Thoracic aorta (tissue), 2 donors: ENCODE data around the gene STX8. TPM values are rescaled to one million over a fixed set of nuclear protein-coding genes. Genes with fewer than 3 reads are reported as not detected.

Experiments
- ATAC-seq: fragments of 150-250 bp; one replicate; pipeline ENCODE4 v1.8.0; 2017; ENCODE audit warnings: low read depth; ENCODE audit not compliant: insufficient number of reproducible peaks, low FRiP score
- DNase-seq: peaks from one replicate; pipeline ENCODE4 v3.0.0-alpha.2; 2020; ENCODE audit warnings: low spot score
- H3K27ac ChIP-seq, 2 donors: fragments of 200-600 bp; sonication (generic); 1 replicate in 1 of 2; 2 replicates in 1 of 2; pipeline ENCODE4 v1.5.1; 2016; ENCODE audit warnings: mild to moderate bottlenecking in 2 of 2, moderate library complexity in 2 of 2
- H3K27me3 ChIP-seq: fragments of 200-600 bp; sonication (generic); replicated peaks from 2 replicates; pipeline ENCODE4 v1.6.0; 2016; ENCODE audit warnings: mild to moderate bottlenecking; ENCODE audit not compliant: insufficient read depth
- H3K36me3 ChIP-seq: fragments of 200-600 bp; sonication (generic); one replicate; pipeline ENCODE4 v1.5.1; 2016
- H3K4me1 ChIP-seq, 2 donors: fragments of 200-600 bp; sonication (generic); 1 replicate in 1 of 2; 2 replicates in 1 of 2; pipeline versions ENCODE4 v1.5.1 to v1.6.0; 2016; ENCODE audit warnings: low read depth in 2 of 2, mild to moderate bottlenecking in 1 of 2; ENCODE audit not compliant: control insufficient read depth in 1 of 2
- H3K4me3 ChIP-seq: fragments of 200-600 bp; sonication (generic); 2 replicates; pipeline ENCODE4 v1.5.1; 2016; ENCODE audit warnings: mild to moderate bottlenecking
- H3K9me3 ChIP-seq: fragments of 200-600 bp; sonication (generic); 2 replicates; pipeline ENCODE4 v1.5.1; 2016
- total RNA-seq, 2 donors: library from RNA; depleted of rRNA; stranded (reverse); fragments of >200 nt; gene quantifications; one replicate each; pipeline versions ENCODE4 v1.1.0 to v1.2.3, GENCODE V29; 2016
- TF ChIP-seq, protein P1 (sequence below): fragments of 200-600 bp; sonication (generic); IDR thresholded peaks from one replicate; pipeline ENCODE4 v1.5.1; 2019; ENCODE audit warnings: antibody characterized with exemption

Gene STX8
- total RNA-seq, 2 donors from 2014 or later: 93.9 to 99.8 TPM

DNA sequence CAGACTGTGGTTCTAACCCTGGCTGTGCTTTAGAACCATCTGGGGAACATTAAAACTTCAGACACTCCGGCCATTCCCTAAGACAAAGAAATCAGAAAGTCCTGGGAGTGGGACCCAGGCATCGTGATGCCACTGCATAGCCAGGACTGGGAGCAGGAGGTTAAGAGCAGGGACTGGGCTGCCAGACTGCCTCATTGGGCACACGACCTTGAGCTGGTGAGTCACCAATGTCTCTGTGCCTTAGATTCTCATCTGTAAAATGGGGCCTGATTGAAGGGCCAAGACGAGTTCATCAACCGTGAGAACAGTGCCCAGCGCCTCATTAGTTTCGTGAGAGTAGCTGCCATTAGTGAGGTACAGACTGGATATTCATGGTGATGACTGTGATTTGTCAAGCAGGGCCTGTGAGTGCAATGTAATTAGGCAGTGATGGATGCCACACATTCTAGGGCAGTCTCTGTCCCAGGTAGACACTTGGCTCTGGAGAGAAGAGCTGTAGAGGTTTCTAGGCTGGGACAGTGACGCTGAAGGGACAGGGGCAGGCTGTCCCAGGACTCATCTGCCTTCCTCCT, 357.5 kb downstream of the STX8 start:
- no peak overlapping the region for H3K4me3 ChIP-seq
- peaks cover 8 to 29% of the 10 kb centered on the region in 2 donors for H3K4me1 ChIP-seq
- peak overlapping the region; percentile 31 to 64 for H3K27ac ChIP-seq
- no peak for DNase-seq
- TF ChIP-seq, protein P1, sequence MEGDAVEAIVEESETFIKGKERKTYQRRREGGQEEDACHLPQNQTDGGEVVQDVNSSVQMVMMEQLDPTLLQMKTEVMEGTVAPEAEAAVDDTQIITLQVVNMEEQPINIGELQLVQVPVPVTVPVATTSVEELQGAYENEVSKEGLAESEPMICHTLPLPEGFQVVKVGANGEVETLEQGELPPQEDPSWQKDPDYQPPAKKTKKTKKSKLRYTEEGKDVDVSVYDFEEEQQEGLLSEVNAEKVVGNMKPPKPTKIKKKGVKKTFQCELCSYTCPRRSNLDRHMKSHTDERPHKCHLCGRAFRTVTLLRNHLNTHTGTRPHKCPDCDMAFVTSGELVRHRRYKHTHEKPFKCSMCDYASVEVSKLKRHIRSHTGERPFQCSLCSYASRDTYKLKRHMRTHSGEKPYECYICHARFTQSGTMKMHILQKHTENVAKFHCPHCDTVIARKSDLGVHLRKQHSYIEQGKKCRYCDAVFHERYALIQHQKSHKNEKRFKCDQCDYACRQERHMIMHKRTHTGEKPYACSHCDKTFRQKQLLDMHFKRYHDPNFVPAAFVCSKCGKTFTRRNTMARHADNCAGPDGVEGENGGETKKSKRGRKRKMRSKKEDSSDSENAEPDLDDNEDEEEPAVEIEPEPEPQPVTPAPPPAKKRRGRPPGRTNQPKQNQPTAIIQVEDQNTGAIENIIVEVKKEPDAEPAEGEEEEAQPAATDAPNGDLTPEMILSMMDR: no peak
- peaks cover 10% of the 10 kb centered on the region for H3K9me3 ChIP-seq
- peaks cover 11% of the 10 kb centered on the region for H3K36me3 ChIP-seq
- no peak for ATAC-seq
- no peaks in the 10 kb centered on the region for H3K27me3 ChIP-seq

DNA sequence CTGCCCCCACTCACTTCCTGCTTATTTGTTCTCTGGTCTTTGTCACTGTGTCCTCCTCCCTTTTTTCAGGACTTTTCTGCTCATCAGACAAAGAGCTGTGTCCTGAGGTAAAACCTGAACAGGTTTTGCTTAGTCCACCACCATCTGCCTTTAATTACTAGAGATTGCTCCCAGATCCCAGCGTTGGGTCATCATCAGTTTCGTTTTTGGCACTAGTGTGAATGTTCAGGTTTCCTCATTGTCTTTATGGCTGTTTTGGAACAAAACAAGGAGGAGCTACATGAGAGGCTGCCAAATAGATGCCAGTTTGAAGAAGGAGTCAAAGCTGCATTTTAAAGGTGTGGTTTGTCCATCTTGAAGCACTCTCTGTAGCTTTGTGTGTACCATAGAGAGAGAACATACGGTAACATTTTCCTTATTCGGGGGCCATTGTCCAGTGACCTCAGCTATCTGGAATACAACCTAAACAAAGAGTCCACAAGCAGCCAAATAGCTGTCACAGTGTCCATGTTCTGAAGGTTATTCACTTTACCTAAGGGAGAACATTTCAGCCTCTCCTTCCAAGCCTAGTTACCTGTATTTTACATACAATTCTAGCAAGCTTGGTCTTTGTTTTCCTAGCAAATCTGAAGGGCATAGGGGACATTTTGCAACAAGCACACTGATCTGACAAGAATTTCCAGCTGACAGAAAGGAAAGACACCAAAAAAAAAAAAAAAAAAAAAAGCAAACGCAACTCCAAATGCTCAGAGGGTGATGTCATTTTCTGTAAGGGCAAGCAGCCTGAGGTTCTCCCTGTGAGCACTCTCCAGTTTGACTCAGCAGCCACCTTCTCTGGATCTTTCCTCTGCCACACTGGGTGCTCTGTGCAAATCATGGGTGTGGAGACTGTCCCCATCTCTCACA, 358.2 kb downstream of the STX8 start:
- no peak for DNase-seq
- peaks cover 9% of the 10 kb centered on the region for H3K36me3 ChIP-seq
- ATAC-seq: peak; percentile 51
- H3K4me3 ChIP-seq: no peak overlapping the region
- H3K9me3 ChIP-seq: peaks cover 10% of the 10 kb centered on the region
- H3K4me1 ChIP-seq: peaks cover 8 to 29% of the 10 kb centered on the region in 2 donors
- H3K27me3 ChIP-seq: no peaks in the 10 kb centered on the region
- H3K27ac ChIP-seq: peak overlapping the region; percentile 31 to 64
- TF ChIP-seq, protein P1: no peak

DNA sequence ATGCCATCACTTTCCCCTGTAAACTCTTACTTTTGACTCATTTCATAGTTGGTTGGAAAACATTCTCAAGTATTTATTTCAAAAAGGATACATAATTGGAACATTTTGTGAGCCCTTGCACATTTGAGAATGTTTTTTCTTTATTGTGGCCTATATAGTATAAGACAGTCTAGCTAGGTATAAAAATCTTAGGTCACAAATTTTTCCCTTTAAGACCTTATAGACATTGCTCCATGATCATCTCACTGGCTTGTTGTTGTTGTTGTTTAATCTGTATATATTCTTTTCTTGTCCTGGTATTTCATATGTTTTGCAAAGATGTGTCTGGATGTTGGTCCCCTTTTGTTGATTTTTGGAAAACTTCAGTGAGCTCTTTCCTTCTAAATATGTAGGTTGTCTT, 360.2 kb downstream of the STX8 start:
- peaks cover 8 to 28% of the 10 kb centered on the region in 2 donors for H3K4me1 ChIP-seq
- H3K36me3 ChIP-seq: no peaks in the 10 kb centered on the region
- no peak overlapping the region for H3K4me3 ChIP-seq
- TF ChIP-seq, protein P1: no peak
- ATAC-seq (no peak), DNase-seq (no peak)
- no peak overlapping the region for H3K27ac ChIP-seq
- no peaks in the 10 kb centered on the region for H3K27me3 ChIP-seq
- H3K9me3 ChIP-seq: peaks cover 10% of the 10 kb centered on the region

DNA sequence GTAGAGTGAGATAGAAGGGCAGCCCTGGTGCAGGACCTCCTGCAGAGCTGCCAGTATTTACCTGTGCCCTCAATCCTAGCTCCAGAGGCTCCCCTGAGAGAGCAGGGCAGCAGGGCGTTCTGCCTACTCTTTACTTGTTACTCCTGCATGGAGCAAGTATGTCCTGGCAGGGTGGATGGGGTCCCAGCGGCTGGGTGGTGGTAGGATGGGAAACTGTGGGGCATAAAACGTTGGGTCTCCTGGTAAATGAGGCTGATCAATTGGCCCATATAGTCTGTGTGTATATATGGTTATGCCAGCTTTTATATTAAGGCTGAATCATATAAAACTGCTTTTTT, 362.3 kb downstream of the STX8 start:
- Histone ChIP-seq H3K27ac (no peak overlapping the region), H3K9me3 (peaks cover 10% of the 10 kb centered on the region), H3K27me3 (no peaks in the 10 kb centered on the region), H3K36me3 (peaks cover 1% of the 10 kb centered on the region), H3K4me3 (no peak overlapping the region), H3K4me1 (peaks cover 8 to 14% of the 10 kb centered on the region in 2 donors)
- ATAC-seq: no peak
- no peak for DNase-seq
- TF ChIP-seq, protein P1: no peak
